CD14-positive monocyte (primary cell): ENCODE data around the gene URM1. TPM values are rescaled to one million over a fixed set of nuclear protein-coding genes. Genes with fewer than 3 reads are reported as not detected.
A peak's percentile ranks its signal among the peaks of the same experiment; 100 is the strongest.

Experiments
- DNase-seq, 3 donors: peaks; one replicate each; pipeline ENCODE4 v3.0.0-alpha.2; 2011 to 2022
- H2AFZ ChIP-seq: 2 replicates; pipeline ENCODE4 v1.6.0; 2012; ENCODE audit warnings: mild to moderate bottlenecking, low read depth, low read length, inconsistent platforms; ENCODE audit not compliant: insufficient read depth, poor library complexity, severe bottlenecking
- H3K27ac ChIP-seq, 2 donors: 1 replicate in 1 of 2; 2 replicates in 1 of 2; pipeline ENCODE4 v1.5.1; 2012 to 2013; ENCODE audit warnings: low read length in 2 of 2, control low read depth in 1 of 2, inconsistent platforms in 1 of 2, low read depth in 1 of 2, mild to moderate bottlenecking in 1 of 2
- H3K27me3 ChIP-seq, 2 donors: one replicate each; pipeline versions ENCODE4 v1.6.0 to v1.6.1; 2011 to 2013; ENCODE audit warnings: low read length in 2 of 2; ENCODE audit not compliant: control insufficient read depth in 2 of 2, insufficient read depth in 2 of 2
- H3K36me3 ChIP-seq, 2 donors: replicated peaks in 1 of 2; 1 replicate in 1 of 2; 2 replicates in 1 of 2; pipeline versions ENCODE4 v1.5.1 to v1.6.1; 2012 to 2013; ENCODE audit warnings: low read length in 2 of 2, control low read depth in 1 of 2, inconsistent platforms in 1 of 2, mild to moderate bottlenecking in 1 of 2; ENCODE audit not compliant: insufficient read depth in 2 of 2, control insufficient read depth in 1 of 2
- H3K4me1 ChIP-seq, 2 donors: 1 replicate in 1 of 2; 2 replicates in 1 of 2; pipeline versions ENCODE4 v1.5.1 to v1.6.1; 2012 to 2013; ENCODE audit warnings: low read length in 2 of 2, control low read depth in 1 of 2, inconsistent platforms in 1 of 2, mild to moderate bottlenecking in 1 of 2, moderate library complexity in 1 of 2; ENCODE audit not compliant: insufficient read depth in 2 of 2, control insufficient read depth in 1 of 2
- H3K4me2 ChIP-seq: replicated peaks from 2 replicates; pipeline ENCODE3; 2012; ENCODE audit warnings: low read length, moderate library complexity, mild to moderate bottlenecking; ENCODE audit not compliant: poor library complexity, severe bottlenecking; ENCODE audit errors: extremely low read depth
- H3K4me3 ChIP-seq, 3 experiments: fragments of 200-600 bp in 1 of 3; sonication (generic) in 1 of 3; replicated peaks in 1 of 3; 1 replicate in 2 of 3; 2 replicates in 1 of 3; pipeline ENCODE4 v1.5.1; 2011 to 2013; ENCODE audit warnings: low read length in 3 of 3, mild to moderate bottlenecking in 3 of 3, control low read depth in 2 of 3, low read depth in 2 of 3, inconsistent platforms in 1 of 3, moderate library complexity in 1 of 3
- H3K79me2 ChIP-seq: 2 replicates; pipeline ENCODE4 v1.6.0; 2012; ENCODE audit warnings: mild to moderate bottlenecking, control low read depth, inconsistent platforms, low read length, moderate library complexity; ENCODE audit not compliant: insufficient read depth
- H3K9ac ChIP-seq: 2 replicates; pipeline ENCODE4 v1.6.0; 2017; ENCODE audit warnings: low read length, mild to moderate bottlenecking; ENCODE audit not compliant: insufficient read depth, poor library complexity, severe bottlenecking
- H3K9me3 ChIP-seq, 2 donors: replicated peaks in 1 of 2; 1 replicate in 1 of 2; 2 replicates in 1 of 2; pipeline versions ENCODE4 v1.5.1 to v1.6.1; 2012 to 2013; ENCODE audit warnings: low read length in 2 of 2, control low read depth in 1 of 2; ENCODE audit not compliant: control insufficient read depth in 1 of 2, insufficient read depth in 1 of 2
- H4K20me1 ChIP-seq: 2 replicates; pipeline ENCODE4 v1.6.0; 2012; ENCODE audit warnings: mild to moderate bottlenecking, low read length, control low read depth, moderate library complexity; ENCODE audit not compliant: insufficient read depth
- H3K27ac Mint-ChIP-seq, 7 donors: one replicate each; pipeline ENCODE4 v1.8.0; 2020; ENCODE audit warnings: mild to moderate bottlenecking in 7 of 7, mixed read lengths in 7 of 7, moderate library complexity in 6 of 7, inconsistent platforms in 2 of 7
- H3K27me3 Mint-ChIP-seq, 3 donors: one replicate each; pipeline ENCODE4 v1.8.0; 2021 to 2022; ENCODE audit warnings: low read depth in 3 of 3, mild to moderate bottlenecking in 3 of 3, mixed read lengths in 3 of 3, moderate library complexity in 3 of 3, inconsistent platforms in 1 of 3
- H3K36me3 Mint-ChIP-seq, 2 donors: one replicate each; pipeline ENCODE4 v1.8.0; 2020; ENCODE audit warnings: mixed read lengths in 2 of 2, inconsistent platforms in 1 of 2, mild to moderate bottlenecking in 1 of 2
- H3K4me1 Mint-ChIP-seq: one replicate; pipeline ENCODE4 v1.8.0; 2020; ENCODE audit warnings: mild to moderate bottlenecking, mixed read lengths
- H3K4me3 Mint-ChIP-seq, 2 donors: one replicate each; pipeline ENCODE4 v1.8.0; 2020; ENCODE audit warnings: mild to moderate bottlenecking in 2 of 2, mixed read lengths in 2 of 2, moderate library complexity in 1 of 2
- H3K9me3 Mint-ChIP-seq, 7 donors: one replicate each; pipeline ENCODE4 v1.8.0; 2020 to 2022; ENCODE audit warnings: mixed read lengths in 7 of 7, mild to moderate bottlenecking in 6 of 7, moderate library complexity in 6 of 7, inconsistent platforms in 2 of 7
- CTCF ChIP-seq: fragments of 200-600 bp; IDR thresholded peaks from one replicate; pipeline ENCODE4 v1.8.0; 2022; ENCODE audit warnings: antibody characterized with exemption, mild to moderate bottlenecking
- WGBS: methylation state at CpG from one replicate; pipeline ENCODE4 v1.1.5; 2013; ENCODE audit warnings: missing lambda C conversion rate; ENCODE audit not compliant: insufficient coverage; 5-methylcytosine and 5-hydroxymethylcytosine counted together
- intact Hi-C, 2 donors: fragments of 100-400 bp; cut with micrococcal nuclease; formaldehyde crosslinking; loops; one replicate each; pipeline versions ENCODE4 v1.15.0 to v1.15.1; 2023
- polyA plus RNA-seq, 3 donors: library from polyadenylated mRNA; depleted of rRNA in 1 of 3; unstranded in 2 of 3; stranded (reverse) in 1 of 3; fragments of 300-500 nt in 2 of 3; fragments of >200 nt in 1 of 3; fragmentation: Illumina TruSeq in 2 of 3; gene quantifications; 1 replicate in 2 of 3; 2 replicates in 1 of 3; pipeline ENCODE4 v1.2.3, GENCODE V29; 2012 to 2021

URM1 gene
- polyA plus RNA-seq, 3 donors: 37.5 to 39.7 (median 38.3) TPM

DNA sequence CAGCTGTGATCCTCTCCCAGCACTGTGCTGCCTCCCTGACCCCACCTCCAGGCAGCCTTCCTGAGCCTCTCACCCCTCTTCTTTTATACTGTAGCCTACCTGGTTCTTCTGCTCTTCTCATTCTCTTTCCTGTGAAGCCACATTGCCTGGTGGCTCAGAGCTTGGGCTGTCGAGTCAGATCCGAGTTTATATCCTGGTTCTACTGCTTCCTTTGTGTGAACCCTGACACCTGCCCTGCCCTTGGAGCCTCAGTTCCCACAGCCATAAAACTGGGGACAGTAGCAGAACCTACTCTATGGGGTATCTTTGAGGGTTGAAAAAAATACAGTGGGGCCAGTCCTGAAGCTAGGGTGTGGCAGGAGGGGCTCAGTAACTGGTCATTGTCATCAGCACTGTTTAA lies 22.0 kb upstream of the URM1 start:
- Histone ChIP-seq H3K79me2 (no peaks in the 10 kb centered on the region), H3K4me1 (no peaks in the 10 kb centered on the region), H3K4me2 (no peak overlapping the region), H3K36me3 (peaks cover 50 to 73% of the 10 kb centered on the region in 2 donors), H3K4me3 (no peak overlapping the region), H4K20me1 (no peaks in the 10 kb centered on the region), H3K27ac (no peak overlapping the region), H3K9me3 (no peaks in the 10 kb centered on the region), H3K9ac (no peak overlapping the region), H3K27me3 (no peaks in the 10 kb centered on the region), H2AFZ (no peak overlapping the region)
- Mint-ChIP-seq H3K36me3 (peaks cover 63 to 86% of the 10 kb centered on the region in 2 donors), H3K9me3 (no peaks in the 10 kb centered on the region), H3K4me1 (no peaks in the 10 kb centered on the region), H3K27me3 (no peaks in the 10 kb centered on the region), H3K27ac (peak overlapping the region in 1 of 7 donors; percentile 50), H3K4me3 (no peak overlapping the region)
- DNase-seq: no peak
- intact Hi-C loops: no loop called here
- WGBS: 93% methylated on average over 2 of the region's 2 CpGs
- TF ChIP-seq CTCF: no peak

GRCh38 chr9:128349772-128350171 lies 21.4 kb upstream of the URM1 start:
- no peak overlapping the region for H3K27ac Mint-ChIP-seq
- H4K20me1 ChIP-seq: no peaks in the 10 kb centered on the region

More at GRCh38 chr9:128349772-128350171, 21.4 kb upstream of the URM1 start:
- TF ChIP-seq CTCF: no peak
- DNase-seq: no peak
- Histone ChIP-seq H3K9ac (no peak overlapping the region), H3K36me3 (peaks cover 51 to 71% of the 10 kb centered on the region in 2 donors), H3K4me3 (no peak overlapping the region), H3K27ac (no peak overlapping the region), H3K79me2 (no peaks in the 10 kb centered on the region), H3K9me3 (no peaks in the 10 kb centered on the region), H3K4me1 (no peaks in the 10 kb centered on the region), H2AFZ (no peak overlapping the region), H3K27me3 (no peaks in the 10 kb centered on the region), H3K4me2 (no peak overlapping the region)
- Mint-ChIP-seq H3K4me3 (no peak overlapping the region), H3K9me3 (no peaks in the 10 kb centered on the region), H3K27me3 (no peaks in the 10 kb centered on the region), H3K36me3 (peaks cover 60 to 87% of the 10 kb centered on the region in 2 donors), H3K4me1 (no peaks in the 10 kb centered on the region)
- intact Hi-C loops: no loop called here
- WGBS: 93% methylated on average over 4 of the region's 6 CpGs
